ENCODE data around the gene PCSK5.
A peak's percentile ranks its signal among the peaks of the same experiment; 100 is the strongest.

The PCSK5 gene

DNA sequence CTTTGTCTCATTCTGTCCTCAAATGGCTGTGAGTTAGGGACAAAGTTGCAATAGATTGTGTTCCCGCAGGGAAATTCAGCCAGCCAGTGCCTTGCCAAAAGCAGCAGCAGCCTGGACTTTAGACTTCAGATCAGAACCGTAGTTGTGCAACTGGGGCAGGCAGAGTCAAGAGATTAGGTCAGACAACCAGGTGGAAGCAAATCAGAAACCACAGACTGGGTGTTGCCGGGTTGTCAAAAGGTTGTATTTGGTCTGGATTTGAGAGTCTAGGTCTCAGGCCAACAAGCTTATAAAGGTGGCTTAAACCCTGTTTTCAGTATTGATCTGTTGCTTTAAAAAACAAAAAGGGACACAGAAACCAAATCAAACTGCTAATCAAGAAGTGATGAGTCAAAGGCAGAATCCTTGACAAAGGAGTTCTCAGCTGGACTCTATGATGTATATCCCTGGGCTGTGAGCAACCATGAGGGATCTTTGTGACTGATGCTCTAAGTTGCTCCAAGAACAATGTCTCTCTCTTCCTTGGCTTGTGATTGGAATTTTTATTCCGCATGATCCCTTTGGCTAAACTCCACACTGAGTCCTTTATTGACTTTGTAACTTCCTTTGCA lies 482.8 kb downstream of the PCSK5 start:
- no peak for DNase-seq

DNA sequence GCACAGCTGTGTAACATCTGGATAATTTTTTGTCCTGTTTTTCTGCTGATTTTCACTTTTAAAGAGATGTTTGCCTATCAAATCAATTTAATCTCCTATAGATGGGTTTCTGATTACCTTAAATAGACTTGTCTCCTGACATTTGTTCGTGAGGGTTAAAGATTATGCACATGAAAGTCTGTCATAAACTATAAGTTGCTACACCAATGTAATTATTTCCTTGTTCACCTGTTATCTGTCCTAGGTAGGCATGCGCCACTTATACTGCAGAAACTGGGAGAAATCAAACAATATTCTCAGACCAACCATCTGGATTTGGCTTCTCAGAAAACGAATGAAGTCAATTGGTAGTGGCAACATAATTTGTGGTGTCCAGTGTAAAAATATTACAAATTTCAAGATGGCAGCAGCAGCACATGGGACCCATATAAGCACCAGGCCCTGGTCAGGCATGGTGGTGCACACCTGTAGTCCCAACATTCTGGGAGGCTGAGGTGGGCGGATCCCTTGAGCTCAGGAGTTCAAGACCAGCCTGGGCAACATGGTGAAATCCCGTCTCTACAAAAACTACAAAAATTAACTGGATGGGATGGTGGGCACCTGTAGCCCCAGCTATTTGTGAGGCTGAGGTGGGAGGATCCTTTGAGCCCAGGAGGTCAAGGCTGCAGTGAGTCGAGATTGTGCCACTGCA lies 483.5 kb downstream of the PCSK5 start:
- no peak for DNase-seq

DNA sequence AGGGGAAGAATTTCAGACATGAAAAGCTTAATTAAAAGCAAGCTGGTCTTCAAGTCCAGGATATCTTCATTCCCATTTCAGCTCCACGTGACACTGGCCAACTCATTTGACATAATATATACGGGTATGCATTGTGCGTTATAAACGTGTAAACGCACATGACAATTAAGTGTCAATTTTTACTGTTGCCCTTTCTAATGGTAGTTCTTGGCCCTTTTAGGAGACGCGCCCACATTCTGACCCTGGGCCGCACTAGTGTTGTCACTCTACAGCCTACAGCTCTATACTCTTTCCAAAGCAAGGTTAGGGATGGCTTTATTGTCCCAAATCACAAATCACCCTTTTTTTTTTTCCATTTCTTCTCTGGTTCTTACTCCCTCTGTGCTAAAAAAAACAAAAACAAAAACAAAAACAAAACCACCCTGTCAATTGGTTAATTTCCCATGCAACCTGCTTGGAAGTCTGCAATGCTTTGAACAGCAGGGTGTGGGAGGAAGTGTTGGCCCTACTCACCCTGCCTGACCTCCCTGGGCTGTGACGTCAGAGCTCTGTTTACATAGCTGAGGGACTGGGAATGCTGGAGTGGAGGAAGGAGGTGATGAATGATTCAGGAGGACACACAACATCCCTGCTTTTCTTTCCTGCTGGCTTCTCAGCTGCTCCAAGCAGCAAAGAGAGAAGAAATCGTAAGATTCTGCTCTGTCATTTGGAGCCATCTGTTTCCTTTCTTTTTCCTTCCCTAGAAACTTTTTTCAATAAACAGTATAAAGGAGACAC lies 484.5 kb downstream of the PCSK5 start:
- no peak for DNase-seq

DNA sequence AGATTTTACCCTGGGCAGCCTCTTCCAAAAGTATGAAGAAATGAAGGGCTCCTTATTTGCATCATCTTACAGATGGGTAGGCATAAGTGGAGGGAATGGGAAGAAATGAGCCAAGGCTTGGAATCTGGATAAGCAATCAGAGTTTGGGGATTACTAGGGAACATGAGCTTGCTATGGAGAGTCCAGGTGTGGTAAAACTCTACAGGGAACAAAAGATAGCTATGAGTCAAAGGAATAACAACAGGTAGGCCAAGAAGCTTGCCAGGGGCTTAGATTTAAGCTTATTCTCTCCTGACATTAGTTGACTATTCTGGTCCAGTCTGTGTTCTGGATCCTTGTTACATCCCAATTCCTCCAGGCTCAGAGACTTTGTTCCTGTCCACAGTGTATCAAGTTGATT lies 487.3 kb downstream of the PCSK5 start:
- no peak for DNase-seq

DNA sequence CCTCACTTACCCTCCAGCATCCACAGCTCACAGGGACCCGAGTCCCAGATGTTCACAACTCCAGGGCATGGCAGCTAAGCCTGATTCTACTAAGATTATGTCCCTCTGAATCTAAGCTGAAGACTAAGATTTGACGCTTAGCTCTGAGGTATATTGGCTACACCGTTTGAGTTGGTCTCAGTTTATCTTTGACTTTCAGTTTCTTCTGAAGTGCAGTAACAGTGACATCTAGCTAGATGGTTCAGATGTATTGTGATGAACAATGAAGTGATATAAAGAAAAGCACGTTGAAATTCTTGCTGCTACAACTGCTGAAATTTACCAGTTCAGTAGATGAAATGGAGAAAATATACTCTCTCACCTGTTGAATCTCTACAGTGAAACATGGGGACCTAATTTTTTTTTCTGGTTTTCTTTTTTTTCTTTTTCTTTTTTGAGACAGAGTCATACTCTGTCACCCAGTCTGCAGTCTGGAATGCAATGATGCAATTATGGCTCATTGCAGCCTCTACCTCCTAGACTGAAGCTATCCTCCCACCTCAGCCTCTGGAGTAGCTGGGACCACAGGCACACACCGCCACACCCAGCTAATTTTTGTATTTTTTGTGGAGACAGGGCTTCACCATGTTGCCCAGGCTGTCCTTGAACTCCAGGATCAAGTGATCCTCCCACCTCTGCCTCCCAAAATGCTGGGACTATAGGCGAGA lies 488.0 kb downstream of the PCSK5 start:
- DNase-seq, result no peak

DNA sequence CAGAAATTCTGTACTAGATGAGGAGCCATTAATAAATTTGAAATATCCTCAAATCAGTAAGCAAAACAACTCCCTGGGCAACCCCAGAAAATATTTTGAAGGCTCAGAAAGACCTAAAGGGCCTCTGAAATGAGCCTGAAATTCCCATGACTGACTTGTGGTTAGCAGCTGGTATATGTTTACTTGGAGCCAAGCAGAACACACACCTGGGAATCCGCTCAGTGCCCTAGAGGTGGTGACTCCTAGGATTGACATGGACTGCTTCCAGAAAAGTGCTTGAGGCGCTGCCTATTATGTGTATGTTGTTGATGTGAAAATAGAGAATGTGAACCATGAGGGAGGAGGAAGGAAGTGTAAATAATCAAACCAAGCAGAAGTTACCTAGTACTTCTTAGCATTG lies 489.0 kb downstream of the PCSK5 start:
- DNase-seq, result no peak

DNA sequence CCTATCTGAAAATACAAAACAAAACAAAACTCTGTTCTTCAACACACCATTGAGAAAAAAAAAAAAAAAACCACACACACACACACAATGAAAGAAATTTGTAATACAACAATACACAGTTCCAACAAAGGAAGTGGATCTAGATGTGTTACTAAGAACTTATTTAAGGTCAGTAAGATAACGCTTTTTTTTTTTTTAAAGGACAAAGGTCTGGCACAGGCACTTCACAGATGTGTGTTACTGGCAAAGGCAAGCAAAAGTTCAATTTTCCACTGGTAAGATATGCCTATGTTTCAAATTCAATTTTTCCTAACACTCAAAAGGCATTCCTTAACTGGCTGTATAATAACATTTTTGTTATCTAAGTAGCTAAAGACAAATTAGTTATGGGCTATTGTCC lies 500.2 kb downstream of the PCSK5 start:
- DNase-seq, result no peak

DNA sequence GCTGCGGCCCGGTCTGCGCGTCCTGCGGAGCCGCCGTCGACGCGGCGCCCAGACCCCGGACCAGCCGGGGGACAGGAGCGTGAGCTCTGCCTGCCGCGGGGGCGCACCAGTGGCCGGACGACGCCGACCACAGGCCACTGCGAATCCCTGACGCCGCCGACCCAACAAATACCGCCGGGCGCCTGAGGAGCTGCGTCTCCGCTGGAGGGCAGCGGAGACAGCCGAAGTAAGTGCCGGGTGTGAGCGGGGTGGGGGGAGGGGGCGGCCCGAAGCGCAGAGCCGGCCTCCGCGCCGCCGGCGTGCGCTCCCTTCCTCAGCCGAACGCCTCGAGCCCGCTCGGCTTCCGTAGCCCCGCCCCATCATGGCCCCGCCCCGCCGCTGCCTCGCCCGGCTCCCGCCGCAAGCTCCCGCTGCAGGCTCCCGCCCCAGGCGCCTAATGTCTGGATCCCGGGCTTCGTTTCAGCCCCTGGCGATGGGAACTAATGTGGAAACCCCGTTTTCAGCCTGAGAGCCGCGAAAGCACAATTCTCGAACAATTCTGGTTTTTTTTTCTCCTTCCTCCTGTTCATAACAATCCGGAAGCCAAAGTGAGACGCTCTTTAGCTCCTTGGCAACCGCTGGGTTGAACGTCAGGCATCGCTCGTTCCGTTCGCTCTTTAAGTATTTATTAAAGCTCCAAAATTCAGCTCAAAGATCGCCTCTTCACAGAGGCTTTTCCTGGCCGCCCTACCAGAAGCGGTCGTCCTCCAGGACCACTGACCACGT lies 503.9 kb downstream of the PCSK5 start, which contains the start of gene RFK:
Gene RFK, minus strand, starts transcription at position 232 of the 765 bp plus-strand sequence. CDS start 255 bp downstream, outside the sequence.
- DNase-seq, result peak; percentile 91

DNA sequence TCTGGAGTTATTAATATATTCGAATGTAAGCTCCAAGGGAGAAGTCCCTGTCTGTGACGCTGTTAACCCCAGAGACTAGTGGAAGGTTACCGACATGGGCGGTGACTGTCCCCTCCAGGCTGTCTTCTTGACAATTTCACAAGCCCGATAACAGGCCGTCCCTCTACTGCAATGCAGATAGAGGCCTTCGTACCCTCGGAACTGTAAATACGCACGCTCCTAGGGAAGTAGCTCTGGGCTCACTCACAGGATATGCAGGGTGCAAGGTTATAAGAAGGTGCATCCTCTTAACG lies 504.4 kb downstream of the PCSK5 start:
- DNase-seq, result no peak

DNA sequence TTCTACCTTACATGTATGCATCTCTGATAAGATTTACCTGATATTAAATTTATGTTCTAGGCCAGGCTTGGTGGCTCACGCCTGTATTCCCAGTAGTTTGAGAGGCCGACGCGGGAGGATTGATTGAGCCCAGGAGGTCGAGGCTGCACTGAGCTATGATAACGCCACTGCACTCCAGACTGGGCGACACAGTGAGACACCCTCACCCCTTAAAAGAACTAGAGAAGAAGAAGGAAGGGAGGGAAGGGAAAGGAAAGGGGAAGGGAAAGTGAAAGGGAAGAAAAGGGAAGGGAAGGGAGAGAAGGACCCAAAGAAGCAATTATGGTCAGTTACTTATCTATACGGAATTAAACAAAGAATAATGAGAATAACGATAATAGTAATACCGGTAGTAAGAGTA lies 504.9 kb downstream of the PCSK5 start:
- DNase-seq, result no peak

DNA sequence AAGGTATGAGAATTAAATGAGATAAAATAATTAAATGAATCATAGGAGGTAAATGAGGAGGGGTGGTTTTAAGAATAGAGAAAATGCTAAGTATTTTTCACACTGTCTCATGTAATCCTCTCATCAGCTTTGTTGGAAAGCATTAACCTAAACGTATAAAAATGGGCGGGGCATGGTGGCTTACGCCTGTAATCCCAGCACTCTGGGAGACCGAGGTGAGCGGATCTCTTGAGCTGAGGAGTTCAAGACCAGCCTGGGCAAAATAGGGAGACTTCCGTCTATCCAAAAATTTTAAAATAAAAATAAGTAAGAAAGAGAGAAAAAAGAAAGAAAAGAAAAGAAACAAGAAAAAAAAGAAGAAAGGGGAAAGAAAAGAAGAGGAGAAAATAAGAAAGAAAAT lies 505.7 kb downstream of the PCSK5 start:
- DNase-seq, result no peak

DNA sequence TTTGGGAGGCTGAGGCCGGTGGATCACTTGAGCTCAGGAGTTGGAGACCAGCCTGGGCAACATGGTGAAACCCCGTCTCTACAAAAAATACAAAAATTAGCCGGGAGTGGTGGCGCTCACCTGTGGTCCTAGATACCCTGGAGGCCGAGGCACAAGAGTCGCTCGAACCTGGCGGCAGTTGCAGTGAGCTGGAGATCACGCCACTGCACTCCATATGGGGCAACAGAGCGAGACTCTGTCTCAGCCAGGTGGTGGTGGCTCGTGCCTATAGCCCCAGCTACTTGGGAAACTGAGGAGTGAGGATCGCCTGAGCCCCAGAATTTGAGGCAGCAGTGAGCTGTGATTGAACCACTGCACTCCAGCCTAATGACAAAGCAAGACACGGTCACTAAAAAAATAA lies 506.1 kb downstream of the PCSK5 start:
- no peak for DNase-seq

DNA sequence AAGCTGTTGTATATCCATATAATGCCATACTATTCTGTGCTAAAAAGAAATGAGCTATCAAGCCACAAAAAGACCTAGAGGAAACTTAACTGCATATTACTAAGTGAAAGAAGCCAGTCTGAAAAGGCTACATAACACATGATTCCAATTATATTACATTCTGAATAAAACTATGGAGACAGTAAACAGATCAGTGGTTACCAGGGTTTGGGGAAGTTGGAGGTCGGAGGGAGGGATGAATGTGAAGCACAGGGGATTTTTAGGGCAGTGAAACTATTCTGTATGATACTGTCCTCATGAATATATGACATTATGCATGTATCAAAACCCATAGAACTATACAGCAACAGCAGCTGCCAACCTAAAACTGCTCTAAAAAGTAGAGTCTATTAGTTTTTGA lies 509.4 kb downstream of the PCSK5 start:
- DNase-seq, result no peak

DNA sequence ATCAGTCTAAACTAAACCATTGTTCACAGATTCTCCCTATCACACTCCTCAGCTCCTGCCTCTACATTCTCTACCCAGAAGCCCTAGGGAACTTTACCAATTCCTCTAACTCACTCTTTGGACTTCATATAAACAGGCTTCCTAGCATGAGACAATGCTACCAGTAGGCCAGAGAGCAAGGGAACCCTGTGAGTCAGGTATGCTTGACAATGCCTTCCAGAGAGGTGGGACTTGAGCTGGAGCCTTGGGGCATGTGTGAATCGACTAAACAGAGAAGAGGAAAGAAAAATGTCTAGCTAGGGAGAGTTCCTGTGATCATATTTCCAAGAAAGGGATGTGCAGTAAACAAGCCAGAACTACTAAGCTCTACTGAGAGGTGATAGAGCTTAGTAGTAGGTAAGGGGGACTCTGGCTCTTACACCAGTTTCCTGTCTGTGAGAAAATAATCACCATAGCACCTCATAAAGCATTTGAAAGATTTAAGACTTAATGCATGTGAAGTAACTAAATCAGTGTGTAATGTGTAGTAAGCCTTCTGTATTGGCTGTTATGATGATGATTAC lies 510.1 kb downstream of the PCSK5 start:
- no peak for DNase-seq

DNA sequence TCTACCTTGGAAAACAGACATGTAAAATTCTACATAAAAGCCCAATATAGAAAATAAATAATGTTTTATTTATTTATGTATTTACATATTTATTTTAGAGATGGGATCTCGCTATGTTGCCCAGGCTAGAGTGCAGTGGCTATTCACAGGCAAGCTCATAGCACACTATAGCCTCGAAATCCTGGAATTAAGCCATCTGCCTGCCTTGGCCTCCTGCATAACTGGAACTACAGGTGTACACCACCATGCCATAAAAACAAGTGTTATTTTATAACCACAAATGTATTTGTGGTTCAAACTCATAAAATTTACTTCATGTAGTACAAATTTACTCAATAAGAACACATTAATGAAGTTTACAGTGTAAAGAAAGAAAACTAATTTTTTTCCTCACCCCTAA lies 510.7 kb downstream of the PCSK5 start:
- no peak for DNase-seq

DNA sequence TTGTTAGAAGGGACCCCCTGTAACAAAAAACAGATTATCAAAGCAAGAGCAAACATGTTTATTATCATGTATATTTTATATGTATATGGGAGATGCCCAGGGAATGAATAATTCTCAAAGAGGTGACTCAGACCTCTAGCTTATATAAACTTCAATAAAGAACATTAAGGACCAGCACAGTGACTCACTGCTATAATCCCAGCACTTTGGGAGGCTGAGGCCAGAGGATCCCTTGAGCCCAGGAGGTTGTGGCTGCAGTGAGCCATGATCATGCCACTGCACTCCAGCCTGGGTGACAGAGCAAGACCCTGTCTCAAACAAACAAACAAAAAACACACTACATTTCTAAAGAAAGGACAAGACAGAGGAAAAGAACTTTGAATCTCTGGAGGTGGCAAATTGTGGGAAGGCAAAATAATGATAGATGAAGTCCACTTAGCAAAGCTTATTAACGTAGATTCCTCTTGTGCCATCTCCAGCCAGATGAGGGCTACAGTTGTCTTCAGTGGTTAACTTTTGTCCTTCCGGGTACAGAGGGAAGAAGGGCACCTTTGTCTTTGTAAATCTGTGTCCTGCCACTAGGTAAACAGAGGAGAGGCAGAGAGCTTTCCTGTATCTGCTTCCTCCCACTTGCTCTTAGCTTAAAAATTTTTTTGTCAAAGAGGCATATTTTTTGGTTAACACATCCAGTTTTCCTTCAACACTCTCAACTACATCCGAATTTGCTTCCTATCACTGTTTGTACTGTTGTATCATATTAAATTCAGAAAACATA lies 511.3 kb downstream of the PCSK5 start:
- DNase-seq, result no peak

DNA sequence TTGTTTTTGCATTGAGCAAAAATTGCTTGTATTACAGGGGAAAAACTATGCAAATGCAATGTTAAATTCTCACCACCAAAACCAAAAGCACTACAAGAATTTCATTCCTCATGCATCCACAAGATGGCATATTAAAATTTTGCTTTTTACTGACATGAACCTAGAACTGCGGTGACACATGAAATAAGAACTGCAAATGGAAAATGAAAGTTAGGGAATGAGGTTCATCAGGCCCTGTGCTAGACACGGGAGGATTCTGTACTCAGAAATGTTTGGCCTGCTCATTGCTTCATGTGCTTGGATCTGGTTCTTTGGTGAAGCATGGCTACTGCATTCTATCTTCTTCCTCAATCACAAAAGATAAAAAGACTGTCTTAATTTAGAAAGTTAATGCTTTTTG lies 512.9 kb downstream of the PCSK5 start:
- no peak for DNase-seq

DNA sequence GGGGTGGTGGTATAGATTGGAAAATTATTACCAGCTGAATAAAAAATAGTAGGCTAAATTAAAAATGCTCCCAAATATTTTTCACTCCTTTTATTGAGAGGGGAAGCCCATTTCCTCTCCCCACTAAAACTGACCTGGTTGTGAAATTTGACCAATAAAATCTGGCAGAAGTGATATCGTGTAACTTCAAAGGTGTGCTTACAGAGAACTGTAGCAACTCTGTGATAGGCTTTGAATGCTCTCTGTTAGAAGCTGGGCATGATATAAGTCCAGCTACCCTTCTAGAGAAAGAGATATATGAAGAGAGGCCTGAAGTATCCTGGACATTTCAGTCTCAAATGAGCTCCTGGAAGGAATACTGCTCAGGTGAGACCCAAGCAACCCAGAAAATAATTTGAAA lies 513.9 kb downstream of the PCSK5 start:
- DNase-seq, result no peak

DNA sequence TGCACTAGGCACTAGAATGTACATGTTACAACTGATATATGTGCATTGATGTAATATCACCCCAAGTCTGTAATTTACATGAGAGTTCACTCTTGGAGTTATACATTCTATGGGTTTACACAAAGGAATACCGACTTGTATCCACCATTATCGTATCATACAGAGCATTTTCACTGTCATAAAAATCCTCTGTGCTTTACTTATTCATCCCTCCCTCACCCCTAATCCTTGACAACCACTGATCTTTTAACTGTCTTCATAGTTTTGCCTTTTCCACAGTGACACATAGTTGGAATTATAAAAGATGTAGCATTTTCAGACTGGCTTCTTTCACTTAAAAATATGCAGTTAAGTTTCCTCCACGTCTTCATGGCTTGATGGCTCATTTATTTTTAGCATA lies 514.9 kb downstream of the PCSK5 start:
- no peak for DNase-seq

DNA sequence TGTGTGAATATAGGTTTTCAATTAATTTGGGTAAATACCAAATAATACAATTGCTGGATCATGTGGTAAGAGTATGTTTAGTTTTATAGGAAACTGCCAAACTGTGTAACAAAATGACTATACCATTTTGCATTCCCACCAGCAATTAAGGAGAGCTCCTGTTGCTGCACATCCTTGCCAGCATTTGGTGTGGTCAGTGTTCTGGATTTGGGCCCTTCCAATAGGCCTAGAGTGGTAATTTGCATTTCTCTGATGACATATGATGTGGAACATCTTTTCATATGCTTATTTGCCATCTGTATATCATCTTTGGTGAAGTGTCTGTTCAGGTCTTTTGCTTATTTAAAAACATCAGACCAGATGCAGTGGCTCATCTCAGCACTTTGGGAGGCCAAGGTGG lies 515.4 kb downstream of the PCSK5 start:
- DNase-seq, result no peak

All from activated effector memory CD4-positive, alpha-beta T cell treated with Interleukin-2 at 50 U/mL for 16 hours (primary cell).